ENCODE data around the gene TMEM171. TPM values are rescaled to one million over a fixed set of nuclear protein-coding genes. Genes with fewer than 3 reads are reported as not detected.

The TMEM171 gene, protein sequence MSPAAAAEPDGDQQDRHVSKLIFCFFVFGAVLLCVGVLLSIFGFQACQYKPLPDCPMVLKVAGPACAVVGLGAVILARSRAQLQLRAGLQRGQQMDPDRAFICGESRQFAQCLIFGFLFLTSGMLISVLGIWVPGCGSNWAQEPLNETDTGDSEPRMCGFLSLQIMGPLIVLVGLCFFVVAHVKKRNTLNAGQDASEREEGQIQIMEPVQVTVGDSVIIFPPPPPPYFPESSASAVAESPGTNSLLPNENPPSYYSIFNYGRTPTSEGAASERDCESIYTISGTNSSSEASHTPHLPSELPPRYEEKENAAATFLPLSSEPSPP
- total RNA-seq: 6.3 TPM

DNA sequence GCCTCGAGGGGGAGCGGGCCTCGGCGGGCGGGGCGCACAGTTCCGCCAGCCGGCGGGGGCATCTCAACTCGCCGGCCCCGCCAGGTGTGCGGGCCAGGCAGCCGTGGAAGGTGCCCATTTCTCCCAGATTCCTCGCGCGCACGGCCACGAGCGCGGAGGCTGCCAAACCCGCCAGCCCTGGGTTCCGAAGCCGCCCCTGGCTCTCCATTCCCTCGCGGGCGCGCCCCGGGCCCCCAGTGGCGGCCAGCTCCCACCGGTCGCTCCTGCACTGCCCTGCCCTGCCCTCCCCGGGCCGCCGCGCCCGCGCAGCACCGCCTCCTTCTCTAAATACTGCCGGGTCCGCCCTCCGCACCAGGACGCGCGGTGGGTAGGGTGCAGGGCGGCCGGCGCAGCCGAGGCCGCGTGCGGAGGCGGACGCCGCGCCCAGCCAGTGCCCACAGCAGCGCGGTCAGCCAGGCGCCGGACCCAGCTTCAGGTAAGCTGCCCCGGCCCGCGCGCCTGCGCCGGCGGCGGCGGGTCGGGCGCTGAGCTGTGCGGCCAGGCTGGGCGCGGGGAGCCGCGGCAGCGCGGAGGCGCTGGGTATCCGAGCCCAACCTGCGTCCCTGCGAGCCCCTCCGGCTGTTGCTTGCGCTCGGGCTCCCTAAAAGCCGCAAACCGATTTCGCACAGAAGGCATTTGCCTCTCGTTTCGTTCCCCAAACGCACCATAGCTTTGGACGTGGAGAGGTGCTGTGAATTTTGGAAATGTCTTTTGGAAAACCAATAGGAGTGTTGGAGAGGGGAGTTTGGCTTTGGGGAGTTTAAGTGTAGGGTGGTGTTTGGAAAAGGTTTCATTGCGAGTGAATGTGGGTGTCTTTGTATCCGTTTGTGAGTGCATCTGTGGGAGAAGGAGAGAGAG, at the start of gene TMEM171:
Gene TMEM171, plus strand, starts transcription at position 354 of the 897 bp plus-strand sequence. CDS start 2,799 bp downstream, outside the sequence.
- peak; percentile 87 for ATAC-seq

DNA sequence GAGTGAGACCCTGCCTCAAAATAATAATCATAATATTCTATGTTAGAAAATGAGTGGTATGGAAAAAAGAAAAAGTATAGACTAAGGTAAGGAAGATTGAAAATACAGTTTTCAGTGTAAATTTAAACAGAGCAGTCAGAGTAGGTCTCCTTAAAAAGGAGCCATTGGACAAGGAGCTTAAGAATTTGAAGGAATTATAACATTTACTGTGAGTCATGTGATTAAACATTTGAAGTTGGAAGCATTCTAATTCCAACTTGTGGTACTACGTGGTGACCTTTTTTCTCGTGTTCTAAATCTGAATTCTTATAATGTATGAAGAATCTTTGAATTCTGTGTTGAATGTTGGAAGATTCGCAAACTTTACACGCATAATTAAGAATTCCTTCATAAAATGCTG, 39.3 kb upstream of the TMEM171 start:
- ATAC-seq: no peak

DNA sequence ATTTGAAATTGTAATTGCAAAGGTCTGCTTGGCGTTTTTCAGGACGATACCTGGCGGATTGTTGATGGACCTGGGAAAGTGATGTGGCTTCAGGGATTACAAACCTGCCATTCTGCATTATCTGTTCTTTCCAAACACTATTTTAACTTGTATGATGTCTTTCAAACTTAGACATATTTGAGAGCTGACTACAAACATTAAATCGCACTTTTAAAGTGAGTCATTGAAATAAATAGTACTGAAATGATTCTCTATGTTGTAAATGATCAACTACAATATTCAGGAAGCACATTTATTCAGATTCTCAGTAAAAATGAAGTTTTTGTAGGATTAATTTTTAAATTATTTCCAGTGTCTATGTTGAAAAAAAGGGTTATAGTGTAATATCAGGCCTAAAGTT, 32.3 kb upstream of the TMEM171 start:
- ATAC-seq: no peak

DNA sequence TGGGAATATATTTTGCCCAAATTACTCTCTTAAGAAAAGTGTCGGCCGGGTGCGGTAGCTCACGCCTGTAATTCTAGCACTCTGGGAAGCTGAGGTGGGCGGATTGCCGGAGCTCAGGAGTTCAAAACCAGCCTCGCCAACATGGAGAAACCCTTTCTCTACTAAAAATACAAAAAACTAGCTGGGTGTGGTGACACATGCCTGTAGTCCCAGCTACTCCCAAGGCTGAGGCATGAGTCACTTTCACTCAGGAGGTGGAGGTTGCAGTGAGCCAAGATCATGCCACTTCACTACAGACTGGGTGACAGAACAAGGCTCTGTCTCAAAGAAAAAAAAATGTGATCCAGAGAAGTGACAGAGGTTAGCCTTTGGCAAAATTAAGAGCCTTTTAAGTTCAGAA, 26.4 kb upstream of the TMEM171 start:
- peak; percentile 85 for ATAC-seq

DNA sequence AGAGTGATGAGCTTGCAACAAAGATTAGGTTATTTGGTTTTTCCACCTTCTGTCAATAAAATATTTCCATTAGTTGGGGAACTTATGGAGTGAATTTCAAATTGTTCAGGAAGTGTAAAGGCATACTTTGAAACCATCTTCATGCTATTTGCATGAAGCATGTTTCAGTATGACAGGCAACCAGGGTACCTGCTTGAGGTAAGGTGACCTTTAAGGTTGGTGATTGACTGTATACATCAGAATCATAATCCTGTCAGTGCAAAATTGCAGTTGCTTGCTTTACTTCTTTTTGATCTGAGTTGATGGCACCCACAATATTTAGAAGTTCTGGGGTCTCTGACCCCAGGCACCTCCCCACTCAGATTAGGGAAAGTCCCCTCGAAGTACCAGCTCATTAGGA, 26.0 kb upstream of the TMEM171 start:
- no peak for ATAC-seq

DNA sequence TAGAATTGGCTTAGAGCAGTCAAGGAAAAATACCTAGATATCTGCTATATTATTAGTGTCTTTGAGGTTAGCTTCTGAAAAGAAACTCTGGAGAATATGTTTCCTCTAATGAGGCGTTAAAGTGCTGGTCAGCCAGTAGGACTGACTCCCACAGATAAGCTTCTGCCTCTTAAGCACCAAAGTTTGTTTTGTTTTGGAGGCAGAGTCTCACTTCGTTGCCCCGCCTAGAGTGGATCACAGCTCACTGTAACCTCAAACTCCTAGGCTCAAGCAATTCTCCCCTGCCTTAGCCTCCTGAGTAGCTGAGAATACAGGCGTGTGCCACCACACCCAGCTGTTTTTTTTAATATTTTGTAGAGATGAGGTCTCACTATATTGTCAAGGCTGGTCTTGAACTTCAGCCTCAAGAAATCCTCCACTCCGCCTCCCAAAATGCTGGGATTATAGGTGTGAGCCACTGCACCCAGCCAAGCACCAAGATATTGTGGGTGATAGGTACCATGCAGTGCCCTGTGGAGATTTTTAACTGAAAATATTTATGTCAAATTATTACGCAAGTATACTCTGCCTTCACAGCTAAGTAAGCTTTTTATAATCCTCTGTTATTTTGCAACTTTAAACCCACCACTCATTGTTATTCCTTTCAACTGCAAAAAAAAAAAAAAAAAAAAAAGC, 24.7 kb upstream of the TMEM171 start:
- no peak for ATAC-seq

DNA sequence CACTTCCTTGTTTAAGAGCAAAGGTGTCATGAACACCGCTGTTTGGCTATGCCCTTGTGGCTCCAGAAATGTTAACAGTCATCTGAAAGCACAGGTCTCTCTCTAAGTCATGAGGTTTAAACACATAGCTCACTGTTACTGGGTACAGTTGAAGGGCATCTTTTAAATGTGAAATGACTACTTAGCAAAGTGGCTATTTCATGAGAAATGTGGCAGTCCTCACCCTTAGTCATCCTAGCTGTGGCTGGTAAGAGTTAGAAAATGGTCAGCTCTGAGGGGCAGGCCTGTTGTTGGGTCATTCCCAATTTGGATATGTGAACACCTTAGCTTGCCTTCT, 24.2 kb upstream of the TMEM171 start:
- no peak for ATAC-seq

DNA sequence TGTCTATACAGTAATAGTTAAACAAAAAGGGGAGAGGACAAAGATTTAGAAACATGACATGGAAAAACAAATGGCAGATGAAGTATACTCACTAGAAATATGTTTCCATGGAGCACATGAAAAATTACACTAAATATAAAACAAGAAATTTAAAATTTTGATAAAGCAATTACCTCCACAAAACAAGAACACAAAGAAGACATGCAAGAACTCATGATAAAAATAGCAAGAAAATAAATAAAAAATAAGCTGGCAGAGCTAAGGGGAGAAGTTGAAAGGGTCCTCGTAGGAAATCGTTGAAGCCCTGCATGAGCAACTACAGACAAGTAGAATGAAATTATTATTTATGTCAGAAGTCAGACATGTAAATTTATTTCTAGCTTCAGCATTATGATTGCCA, 22.6 kb upstream of the TMEM171 start:
- no peak for ATAC-seq

DNA sequence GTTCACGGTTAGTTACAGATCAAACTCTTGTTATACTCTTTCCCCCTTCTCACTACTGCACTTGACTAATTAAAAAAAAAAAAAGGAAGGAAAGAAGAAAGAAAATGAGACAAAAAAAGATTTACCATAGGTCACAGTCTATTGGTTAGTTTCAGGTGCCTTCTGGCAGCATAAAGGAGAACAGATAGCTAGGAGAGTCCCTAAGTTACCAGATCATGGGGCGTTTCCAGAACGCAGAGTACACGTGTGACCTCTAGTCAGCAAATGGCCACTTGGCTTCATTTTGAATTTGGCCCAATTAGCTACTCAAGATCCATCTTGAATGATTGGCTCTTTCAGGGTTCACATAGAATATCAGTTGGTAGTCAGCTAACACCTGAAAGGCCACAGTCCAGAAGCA, 20.3 kb upstream of the TMEM171 start:
- ATAC-seq: no peak

DNA sequence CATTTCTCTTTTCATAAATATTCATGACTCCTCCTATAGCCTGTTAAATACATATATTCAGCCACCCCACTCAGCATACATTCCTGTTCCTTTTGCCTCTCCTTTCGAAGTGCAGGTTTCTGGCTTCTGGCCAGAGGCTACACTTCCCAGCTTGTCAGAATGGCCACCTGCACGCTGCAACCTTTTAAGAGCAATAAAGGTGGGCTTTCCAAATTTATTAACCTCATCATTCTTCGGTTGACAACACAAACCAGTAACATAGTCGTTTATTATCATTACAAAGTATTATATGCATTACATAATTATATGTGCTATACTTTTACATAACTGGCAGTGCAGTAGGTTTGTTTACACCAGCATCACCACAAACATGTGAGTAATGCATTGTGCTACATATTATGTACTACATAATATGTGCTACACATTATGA, 16.5 kb upstream of the TMEM171 start:
- no peak for ATAC-seq

DNA sequence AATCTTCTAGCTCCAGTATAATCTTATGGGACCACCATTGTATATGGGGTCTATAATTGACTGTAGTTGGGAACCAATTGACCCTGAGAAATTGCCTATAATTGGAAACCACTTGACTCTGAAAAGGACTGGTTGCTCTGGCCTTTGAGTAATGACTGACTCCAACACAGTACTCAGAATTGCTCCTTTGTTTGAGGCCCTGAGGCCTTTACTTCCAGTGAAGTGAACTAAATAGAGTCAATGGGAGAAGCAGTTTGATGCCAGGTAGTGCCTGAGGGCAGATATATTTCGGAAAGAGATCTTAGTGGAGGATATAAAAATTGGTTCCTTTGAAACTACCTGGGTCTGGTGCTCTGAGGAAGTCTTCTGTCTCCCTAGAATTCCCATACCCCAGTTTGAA, 16.0 kb upstream of the TMEM171 start:
- no peak for ATAC-seq

DNA sequence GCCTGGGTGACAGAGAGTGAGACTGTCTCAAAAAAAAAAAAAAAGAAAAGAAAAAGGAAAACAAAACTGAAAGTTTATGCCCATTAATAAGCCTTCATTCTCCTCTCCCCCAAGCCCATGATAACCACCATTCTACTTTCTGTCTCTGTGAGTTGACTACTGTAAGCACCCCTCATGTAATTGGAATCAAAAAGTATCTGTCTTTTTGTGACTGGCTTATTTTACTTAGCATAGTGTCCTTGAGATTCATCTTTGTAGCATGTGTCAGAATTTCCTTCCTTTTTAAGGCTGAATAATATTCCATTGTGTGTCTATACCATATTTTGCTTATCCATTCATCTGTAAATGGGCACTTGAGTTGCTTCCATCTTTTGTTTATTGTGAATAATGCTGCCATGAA, 14.0 kb upstream of the TMEM171 start:
- no peak for ATAC-seq

DNA sequence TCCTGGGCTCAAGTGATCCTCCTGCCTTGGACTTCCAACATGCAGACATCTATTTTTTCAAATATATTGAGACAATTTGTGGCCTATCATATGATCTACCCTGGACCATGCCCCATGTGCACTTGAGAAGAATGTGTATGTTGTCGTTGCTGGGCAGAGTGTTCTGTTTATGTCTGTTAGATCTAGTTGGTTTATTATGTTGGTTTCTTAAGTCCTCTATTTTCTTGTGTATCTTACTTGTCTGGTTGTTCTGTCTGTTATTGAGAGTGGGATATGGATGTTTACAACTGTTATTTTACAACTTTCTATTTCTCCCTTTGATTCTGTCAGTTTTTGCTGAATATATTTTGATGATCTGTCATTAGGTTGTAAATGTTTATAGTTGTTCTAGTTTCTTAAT, 10.2 kb upstream of the TMEM171 start:
- ATAC-seq: no peak

DNA sequence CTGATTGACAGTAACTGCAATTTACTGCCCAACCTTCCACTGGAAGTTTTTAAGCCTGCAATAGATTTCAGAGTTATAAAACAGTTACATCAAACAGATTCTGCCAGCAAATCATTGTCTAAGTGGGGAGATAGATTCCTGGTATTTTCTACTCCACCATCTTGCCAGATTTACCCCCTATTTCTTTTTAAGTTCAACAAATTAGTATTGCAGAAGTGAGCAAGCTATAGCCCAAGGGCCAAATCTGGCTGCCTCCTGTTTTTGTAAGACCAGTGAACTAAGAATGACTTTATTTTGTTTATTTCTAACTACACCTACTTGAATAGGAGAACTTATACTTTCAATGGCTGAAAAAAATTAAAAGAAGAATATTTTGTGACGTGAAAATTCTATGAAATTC, 8.8 kb upstream of the TMEM171 start:
- no peak for ATAC-seq

DNA sequence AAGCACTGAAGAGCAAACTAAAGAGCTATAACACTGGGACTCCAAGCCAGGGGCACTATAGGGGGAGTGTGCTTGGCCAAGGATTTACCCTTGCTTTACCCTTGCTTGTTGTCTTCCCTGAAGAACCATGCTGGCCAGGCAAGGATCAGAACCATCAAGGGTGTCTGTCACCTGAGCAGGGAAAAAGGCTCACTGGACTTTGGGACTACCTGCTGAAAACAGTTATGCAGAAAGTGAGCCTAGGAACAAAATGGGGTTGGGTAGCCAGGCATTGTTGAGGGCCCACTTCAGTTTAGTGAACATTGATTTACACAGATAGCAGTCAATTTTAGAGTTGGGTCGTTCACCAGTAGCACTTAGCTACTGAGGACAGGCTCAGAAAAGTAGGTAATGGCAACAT, 8.0 kb upstream of the TMEM171 start:
- ATAC-seq: no peak

DNA sequence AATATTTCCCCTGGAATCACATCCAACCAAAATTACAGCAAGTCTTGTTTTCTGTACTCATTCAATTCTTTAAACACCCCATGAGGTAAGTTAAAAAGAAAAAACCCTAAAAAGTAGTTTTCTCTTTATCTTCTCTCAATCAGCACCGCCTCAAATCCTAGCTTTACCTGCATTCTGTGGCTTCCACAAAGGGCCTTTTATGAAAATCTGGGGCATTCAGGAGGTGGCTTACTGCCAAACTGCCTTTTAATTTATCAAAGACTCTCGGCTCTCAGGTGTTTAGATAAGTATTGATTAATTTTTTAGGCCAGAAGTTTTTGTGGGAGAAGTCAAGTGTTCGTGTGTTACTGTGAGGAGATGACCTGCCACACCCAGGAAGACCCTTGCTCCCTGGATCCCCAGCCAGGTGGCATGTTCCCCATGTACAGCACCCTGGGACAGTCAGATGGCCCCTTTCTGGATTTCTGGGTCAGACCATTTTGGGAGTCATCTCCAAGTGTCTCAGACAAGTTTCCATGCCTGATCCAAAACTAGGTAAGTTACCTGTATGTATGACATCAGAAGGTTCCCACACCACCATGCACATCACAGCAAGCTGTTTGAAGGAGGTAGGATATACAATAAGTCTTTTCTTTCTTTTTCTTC, 6.2 kb upstream of the TMEM171 start:
- ATAC-seq: no peak

DNA sequence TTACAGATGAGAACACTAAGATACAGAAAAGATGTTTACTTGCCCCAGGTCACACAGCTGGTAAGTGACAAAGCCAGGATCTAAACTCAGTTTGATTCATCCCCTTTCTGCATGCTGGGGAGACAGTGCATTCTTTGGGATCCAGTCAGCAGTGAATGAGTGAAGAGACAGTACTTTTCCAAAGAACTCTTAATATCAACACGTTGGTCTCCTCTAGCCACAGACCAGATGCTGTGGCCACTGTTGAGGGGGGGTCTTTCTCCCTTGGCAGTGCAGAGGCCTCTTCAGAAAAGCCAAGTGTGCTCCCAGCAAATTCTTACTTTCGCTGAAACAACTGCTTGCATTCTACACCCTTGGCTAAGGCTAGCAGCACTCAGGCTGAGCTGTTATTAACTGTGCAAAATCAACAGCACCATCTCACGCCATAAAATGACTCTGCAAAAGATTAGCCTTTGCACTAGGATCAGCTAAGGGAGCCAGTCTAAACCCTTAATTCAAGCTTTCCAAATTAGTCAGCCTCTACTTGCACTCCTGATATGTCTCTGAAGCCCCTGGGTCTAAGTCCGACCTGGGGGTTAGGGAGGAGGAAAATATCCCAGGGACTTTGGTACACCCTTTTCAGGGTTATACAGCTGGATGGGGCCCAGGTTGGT, 4.8 kb upstream of the TMEM171 start:
- ATAC-seq: no peak

DNA sequence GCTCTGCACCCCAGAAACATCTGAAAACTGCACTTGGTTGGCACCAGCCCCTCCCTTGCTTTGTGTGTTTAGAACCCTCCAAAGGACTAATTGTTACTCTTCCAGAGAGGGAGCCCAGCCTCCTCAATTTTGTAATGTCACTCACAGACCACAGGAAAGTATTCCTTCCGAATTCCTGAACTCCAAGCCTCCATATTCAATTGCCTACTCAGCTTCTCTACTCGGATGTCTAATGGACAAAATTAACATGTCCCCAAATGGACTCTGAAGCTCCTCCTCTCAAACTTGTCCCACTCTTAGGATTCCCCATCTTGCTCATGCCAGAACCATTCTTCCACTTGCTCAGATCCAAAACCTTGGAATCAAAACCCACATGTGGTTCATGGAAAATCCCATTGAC, 3.9 kb upstream of the TMEM171 start:
- no peak for ATAC-seq

DNA sequence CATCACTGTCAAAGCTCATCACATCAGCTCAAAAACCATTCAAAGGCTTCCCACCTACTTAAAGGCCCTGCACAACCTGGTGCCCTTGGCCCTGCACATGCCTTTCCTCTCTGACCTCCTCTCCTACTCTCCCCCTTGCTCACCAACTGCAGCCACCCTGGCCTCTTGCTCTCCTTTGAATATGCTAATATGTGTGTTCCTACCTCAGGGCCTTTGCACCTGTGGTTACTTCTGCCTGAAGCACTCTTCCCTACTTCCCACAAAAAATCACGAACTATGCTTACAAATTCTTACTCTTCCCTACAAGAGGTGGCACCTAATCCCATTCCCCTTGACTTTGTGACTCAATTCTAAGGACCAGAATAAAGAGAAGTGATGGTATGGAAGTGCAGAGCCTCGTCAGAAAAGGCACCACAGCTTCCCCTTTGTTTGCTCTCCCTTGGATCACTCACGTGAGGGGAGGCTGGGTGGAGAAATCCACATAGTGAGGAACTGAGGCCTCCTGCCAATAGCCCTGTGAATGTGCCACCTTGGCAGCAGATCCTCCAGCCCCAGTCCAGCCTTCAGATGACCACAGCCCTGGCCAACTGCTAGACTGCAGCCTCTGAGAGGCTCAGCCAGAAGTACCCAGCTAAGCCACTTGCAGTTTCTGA, 3.2 kb upstream of the TMEM171 start:
- no peak for ATAC-seq

DNA sequence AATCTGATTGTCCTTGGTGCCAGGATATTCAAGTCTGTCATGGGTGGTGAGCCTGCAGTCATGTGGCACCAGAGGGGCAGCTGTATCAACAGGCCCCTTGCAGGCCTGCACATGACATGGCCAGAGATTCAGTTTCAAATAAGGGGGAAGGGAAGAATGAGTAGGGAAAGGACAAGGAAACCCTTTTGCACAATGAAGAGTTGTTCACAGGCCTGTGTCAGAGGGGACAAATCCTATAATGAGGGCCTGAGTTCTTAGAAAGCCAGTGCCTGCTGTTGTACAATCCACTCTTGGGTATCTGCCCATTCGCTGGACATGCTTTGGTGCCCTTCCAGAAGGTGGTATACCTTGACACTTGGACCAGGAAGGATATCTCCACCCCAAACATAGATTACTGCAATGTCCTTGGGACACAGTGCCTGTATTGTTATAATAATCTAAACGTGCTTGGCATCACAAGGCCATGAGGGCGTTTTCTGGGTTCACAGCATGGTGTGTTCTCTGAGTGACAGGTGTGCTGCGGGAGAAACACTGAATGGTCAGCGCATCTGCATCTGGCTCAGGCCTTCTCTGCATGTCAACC, 1.9 kb upstream of the TMEM171 start:
- ATAC-seq: peak; percentile 2

DNA sequence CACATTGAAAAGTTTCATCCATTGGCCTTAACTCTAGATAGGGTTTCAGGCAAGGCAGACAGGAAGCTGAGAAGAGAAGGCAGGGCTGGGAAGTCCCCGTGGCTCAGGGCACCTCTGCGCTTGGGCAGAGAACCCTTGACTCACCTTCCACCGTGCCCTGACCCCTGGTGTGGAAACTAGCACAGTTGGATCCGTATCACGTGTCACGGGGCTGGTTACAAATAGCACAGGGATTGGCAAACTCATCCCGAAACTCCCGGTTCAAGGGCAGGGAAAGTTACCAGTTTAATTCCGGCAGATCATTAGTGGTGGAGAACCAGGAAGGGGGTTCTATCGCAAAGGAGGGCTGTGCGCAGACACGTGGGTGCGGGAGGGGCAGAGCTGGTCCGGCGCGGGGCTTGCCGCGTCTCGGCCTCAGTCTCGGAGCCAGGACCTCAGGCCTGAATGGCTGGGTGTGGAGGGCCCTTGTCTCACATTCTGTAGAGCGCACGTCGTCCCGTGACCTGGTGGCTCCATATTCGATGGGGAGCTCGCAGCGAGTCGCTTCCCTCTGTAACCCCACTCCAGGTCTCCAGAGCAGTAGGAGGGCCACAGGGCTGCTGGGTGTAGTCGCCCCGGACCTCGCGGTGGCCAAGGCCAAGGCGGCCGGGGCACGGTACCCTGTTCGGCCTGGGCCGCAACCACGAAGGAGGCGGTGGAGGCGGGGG, 771 bp upstream of the TMEM171 start:
- peak; percentile 89 for ATAC-seq
